Left renal pelvis (tissue), 4 donors: ENCODE results near the gene SNRPA. TPM values are rescaled to one million over a fixed set of nuclear protein-coding genes. Genes with fewer than 3 reads are reported as not detected.

Experiments used
- DNase-seq, 4 donors: peaks; one replicate each; pipeline ENCODE4 v3.0.0-alpha.2; 2013; ENCODE audit warnings: low read depth in 4 of 4, low spot score in 3 of 4
- polyA plus RNA-seq, 4 donors: library from polyadenylated mRNA; unstranded; fragments of 120-200 nt; gene quantifications; one replicate each; pipeline ENCODE4 v1.2.1, GENCODE V29; 2013; ENCODE audit not compliant: insufficient read length in 4 of 4

The SNRPA gene
- polyA plus RNA-seq, 4 donors = 98.3 to 129 (median 121) TPM

- peak; percentile 99 to 100 (median 100) for DNase-seq
Measured at GRCh38 chr19:40798683-40799557, 47.9 kb downstream of the SNRPA start, which contains the start of gene EGLN2. Gene EGLN2, plus strand, starts transcription at chr19:40799191. Its CDS starts 1,382 bp downstream, at chr19:40800573.

- DNase-seq = no peak
Measured at GRCh38 chr19:40799558-40800338, 48.7 kb downstream of the SNRPA start.

GRCh38 chr19:40800339-40800996 lies 49.5 kb downstream of the SNRPA start:
- no peak for DNase-seq

- DNase-seq = no peak
Measured at GRCh38 chr19:40800997-40801377, 50.0 kb downstream of the SNRPA start.

- no peak for DNase-seq
Measured at GRCh38 chr19:40801426-40802299, 50.7 kb downstream of the SNRPA start.

GRCh38 chr19:40802300-40803169 lies 51.5 kb downstream of the SNRPA start:
- DNase-seq = no peak

- DNase-seq = no peak
Measured at GRCh38 chr19:40803170-40803856, 52.3 kb downstream of the SNRPA start.

- DNase-seq = no peak
Measured at GRCh38 chr19:40803857-40804782, 53.1 kb downstream of the SNRPA start.

GRCh38 chr19:40804783-40805242 lies 53.8 kb downstream of the SNRPA start:
- no peak for DNase-seq

- no peak for DNase-seq
Measured at GRCh38 chr19:40805258-40805868, 54.4 kb downstream of the SNRPA start.

- peak; percentile 78 to 94 (median 86) for DNase-seq
Measured at GRCh38 chr19:40806423-40807146, 55.6 kb downstream of the SNRPA start.

GRCh38 chr19:40807147-40808020 lies 56.4 kb downstream of the SNRPA start:
- DNase-seq = no peak

GRCh38 chr19:40808021-40808325 lies 57.0 kb downstream of the SNRPA start:
- DNase-seq = no peak

- no peak for DNase-seq
Measured at GRCh38 chr19:40808497-40808896, 57.5 kb downstream of the SNRPA start.

GRCh38 chr19:40809358-40810086 lies 58.5 kb downstream of the SNRPA start:
- no peak for DNase-seq
